Measurements from ENCODE around the gene TIGD3.

The TIGD3 gene

DNA sequence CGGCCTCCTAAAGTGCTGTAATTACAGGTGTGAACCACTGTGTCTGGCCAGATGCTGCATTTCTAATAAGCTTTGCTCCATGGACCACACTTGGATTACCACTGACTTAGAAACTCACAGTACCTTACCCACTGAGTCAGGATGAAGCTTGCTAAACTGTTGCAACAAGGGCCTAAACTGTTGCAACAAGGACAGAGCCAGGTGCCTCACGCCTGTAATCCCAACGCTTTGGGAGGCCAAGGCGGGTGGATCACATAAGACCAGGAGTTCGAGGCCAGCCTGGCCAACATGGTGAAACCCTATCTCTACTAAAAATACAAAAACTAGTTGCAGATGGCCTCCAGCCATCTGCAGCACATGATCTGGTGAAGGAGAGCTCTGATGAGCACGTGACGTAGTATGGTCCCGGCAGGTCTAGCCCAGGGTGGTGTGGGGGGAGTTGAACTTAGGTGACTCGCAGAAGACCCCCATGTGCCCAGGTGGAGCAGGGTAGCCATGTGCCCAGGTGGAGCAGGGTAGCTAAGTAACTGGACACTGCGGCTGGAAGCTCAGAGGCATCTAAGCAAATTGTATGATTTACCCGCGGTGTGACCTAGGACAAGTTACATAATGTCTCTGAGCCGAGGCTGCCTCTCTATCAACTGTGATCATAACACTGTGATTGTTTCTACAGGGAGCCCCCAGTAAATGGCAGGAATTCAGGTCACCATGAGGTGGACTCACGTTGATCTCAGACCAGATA is 19.5 kb downstream of the TIGD3 start:
- no peak for DNase-seq

GRCh38 chr11:65375012-65375411 is 20.5 kb downstream of the TIGD3 start:
- DNase-seq: no peak

DNA sequence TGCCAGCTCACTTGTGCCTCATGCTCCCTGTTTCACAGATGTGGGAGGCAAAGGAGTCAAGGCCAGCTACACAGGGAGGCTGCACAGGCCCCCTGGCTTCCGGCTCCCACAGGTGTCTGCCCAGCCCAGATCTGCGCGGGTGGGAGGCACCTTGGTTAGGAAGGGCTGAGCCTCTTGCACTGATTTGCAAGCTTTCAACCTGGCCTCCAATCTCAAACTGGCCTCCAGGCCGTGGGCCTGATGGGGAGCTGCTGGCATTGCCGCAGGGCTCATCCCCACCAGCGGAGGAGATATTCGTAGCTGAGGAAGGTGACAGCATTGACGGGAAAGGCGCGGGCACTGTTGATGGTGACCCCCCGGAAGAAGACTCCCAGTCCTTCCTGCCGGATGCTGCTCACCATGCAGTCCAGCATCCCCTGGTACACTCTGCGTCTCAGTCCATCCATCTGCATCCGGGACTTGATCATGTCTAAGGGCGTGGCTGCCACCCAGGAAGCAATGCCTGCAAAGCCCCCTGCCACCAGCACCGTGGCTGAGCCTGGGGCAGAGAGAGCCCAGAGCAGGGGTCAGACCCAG is 21.7 kb downstream of the TIGD3 start:
- no peak for DNase-seq

DNA sequence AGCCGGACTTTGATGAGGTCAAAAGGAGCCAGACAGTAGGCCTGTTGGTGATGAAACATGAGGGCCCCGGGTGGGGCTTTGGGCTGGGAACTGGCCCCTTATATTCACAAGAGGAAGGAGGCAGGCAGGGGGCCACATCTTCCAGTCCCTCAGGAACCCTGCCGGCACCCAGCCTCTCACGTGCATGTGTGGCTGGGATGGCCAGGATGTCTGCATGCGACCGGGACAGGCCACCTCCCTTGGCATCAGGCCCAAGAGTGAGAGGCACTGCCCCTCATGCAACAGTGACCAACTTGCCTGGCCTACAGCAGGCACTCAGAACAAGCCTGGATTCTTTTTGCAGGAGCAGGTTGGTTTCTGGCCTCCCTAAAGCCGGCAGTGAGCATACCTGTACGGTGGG is 22.5 kb downstream of the TIGD3 start:
- no peak for DNase-seq

DNA sequence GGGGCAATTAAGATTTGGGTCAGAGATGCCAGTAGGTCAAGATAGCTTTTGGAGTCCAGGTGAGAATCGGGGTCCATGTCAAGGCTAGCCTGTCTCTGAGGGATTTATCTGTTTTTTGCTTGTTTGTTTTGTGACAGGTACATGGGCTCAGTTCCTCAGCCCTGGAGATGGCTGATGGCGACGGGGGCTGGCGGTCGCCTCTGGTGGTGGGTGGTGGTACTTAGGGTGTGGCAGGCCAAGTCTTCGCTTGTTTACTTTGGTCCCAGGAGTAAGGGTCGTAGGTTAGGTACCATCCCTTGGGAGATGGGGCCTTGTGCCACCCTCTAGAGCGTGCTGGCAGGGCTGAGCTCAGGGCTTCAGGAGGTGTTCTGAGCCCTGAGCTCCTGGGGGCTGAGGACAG is 23.2 kb downstream of the TIGD3 start:
- DNase-seq: no peak

DNA sequence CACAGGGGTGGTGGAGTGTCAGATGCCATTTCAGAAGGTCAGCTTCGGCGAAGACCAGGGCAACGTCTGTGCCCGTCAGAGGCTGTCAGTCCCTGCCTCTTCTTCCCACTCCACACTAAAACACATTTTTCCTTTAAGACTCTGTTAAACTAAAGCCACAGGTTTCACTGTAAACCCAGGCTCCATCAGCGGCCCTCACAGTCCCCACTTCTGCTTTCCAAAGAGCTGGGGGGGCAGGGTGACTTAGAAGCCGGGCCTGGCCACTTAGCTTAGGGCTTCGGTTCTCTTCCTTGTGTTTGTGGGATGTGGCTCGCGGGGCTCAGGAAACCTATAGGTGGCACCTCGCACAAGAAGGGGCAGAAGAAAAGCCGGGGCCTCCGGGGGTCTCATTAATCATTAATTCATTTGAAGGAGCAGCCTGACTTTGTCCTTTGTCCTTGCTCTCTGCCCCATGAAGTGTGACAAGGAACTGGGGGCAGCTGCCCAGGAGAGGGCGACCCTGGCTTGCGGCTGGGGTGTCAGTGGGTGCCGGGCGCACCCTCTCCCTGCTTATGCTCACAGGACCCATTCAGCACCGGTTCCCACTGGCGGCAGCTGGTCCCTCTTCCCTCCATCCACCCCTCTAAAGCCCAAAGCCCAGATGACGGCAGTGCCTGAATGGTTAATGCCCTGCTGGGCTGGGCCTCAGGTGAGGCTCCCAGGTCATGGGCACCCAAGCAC is 23.8 kb downstream of the TIGD3 start:
- no peak for DNase-seq

DNA sequence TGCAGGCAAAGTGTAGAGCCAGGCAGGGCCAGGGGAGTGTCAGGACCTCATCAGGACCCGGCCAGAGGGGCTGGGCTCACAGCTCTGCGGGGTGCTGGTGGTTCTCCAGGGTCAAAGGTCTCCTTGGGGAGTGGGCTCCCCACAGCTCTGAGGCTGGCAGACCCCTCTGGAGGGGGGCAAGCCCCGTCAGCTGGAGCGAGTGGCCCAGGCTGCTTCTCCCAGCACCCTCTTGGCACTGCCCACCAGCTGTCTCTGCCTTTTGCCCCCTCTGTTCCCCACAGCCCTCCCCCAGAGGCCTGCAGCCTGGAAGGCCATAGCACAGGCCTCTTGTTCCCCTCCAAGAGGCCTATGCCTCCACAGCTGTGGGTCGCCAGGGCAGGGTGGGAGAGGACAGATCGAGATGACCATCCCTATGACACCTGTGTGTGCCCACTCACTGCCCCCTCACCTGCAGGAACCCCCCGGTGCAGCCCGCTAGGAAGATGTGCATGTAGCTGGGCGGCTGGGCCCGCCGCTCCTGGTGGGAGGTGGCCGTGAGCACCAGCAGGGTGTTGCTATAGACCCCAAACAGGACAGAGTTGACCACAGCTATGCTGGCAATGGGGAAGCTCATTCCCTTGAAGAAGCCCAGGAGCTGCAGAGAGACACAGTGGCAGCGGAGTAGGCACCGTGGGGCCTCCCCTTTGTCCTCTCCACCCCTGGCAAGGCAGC is 24.5 kb downstream of the TIGD3 start:
- no peak for DNase-seq

- no peak for DNase-seq
These were observed 25.3 kb downstream of the TIGD3 start for GRCh38 chr11:65379698-65380459.

DNA sequence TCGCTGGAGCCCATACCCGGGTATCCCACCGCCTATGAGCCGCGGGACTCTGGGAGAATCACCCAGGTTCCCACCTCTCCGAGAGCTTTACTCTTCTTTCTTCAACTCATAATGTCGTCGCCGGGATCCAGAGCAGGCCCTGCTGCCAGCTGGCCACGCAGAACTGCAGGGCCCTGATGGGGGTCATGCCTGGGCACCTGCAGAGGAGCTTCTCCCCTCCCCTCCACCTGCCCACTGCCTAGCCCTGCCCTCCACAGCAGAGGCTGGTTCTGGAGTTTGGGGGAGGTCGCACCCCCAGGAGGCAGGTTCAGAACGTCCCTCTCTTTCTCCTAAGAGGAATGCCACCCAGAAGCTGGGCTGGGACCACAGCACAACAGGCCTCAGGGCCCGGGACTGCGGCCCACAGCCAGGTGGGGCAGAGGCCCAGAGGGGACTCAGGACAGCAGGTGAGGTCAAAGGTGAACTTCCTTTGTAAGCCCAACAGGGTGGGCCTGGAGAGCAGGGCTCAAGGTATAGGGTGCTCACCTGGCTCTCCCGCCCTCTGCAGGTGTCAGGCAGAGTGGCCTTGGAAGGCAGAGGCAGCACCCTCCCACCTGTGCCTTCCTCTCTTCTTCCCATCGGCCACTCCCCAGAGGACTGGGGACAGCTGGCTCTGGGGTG is 26.0 kb downstream of the TIGD3 start:
- DNase-seq: no peak

DNA sequence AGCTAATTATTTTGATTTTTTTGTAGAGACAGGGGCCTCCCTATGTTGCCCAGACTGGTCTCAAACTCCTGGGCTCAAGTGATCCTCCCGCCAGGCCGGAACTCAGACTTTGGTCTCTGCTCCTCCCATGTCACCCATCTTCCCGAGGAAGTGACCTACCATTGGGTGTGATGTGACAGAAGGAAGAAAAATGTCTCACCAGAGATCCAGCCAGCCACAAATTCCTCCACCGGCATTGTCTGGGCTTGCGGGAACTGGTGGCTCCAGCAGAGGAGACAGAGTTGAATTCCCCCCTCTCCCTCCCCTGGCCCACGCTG is 27.1 kb downstream of the TIGD3 start:
- DNase-seq: no peak

DNA sequence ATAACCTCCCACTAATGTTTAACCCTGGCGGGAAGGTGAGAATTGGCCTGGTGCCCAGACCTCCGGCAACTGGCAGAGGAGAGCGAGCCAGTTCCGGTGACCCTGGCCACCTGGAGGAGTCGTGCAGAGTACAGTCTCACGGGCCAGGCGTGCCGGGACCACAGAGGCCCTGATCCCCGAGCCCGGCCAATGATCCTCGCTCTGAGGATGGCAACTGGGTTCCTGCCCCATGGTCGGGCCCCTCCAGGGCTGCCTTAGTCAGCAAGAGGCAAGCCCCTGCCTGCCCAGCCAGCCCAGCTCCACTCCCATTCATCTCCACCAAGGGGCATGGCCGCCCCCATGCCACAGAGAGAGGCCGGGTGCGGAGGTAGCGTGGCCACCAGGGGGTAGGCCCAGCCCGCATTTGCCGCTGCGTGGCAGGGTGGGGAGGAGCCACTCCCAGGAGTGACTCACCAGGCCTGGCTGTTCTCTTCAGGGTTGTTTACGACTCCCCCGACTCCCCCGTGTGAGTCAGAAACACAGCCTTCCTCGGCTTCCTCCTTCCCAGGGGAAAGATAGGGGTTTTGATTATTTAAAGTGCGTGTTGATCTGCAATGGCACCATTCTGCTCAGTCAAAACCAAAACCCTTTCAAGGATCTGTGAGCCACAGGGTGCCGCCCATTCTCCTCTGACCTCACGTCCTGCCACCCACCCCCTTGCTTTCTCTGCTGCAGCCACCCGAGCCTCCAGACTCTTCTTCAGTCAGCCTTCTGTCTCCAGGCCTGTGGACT is 27.7 kb downstream of the TIGD3 start, which contains the start of gene SLC25A45:
Gene SLC25A45 (minus strand): TSS at position 614 of the 771 bp plus-strand sequence. CDS start 695 bp downstream, outside the sequence.
- DNase-seq: peak; percentile 77

DNA sequence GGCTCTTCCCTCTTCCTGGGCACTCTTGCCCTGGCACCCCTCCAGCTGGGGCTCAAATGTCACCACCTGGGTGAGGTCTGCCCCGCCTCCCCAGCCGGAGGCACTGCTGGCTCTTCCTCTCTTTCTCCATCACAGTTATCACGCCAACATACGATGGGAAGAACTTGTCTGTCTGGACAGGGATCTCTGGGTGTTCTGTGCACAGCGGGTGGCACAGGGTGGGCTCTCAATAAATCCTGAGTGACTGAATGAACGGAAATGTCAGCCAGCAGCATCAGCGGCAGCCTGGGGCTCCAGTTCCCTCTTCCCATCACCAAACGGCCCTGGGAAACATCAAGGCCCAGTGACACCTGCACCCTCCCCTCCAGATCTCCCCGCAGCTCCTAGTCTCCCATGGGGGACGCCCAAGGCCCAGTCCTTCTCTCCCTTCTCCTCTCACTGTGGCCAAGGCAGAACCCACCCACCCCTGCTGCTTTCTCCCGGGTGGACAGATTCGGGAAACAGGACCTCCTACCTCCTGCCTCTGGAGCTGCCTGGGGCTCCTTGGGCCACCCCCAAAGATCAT is 28.3 kb downstream of the TIGD3 start:
- DNase-seq: no peak

GRCh38 chr11:65383778-65384177 is 29.2 kb downstream of the TIGD3 start:
- no peak for DNase-seq

- DNase-seq: no peak
These were observed 29.8 kb downstream of the TIGD3 start for GRCh38 chr11:65384301-65384889.

GRCh38 chr11:65386307-65387140 is 32.0 kb downstream of the TIGD3 start, which contains the start of gene FRMD8:
Gene FRMD8 (plus strand): TSS chr11:65386637. CDS start chr11:65387037, 400 bp downstream.
- DNase-seq: peak; percentile 90

- DNase-seq: no peak
These were observed 34.2 kb downstream of the TIGD3 start for GRCh38 chr11:65388731-65389130.

GRCh38 chr11:65389294-65389980 is 34.9 kb downstream of the TIGD3 start:
- no peak for DNase-seq

GRCh38 chr11:65390099-65390941 is 35.8 kb downstream of the TIGD3 start:
- DNase-seq: no peak
